Dedifferentiated amniotic fluid mesenchymal stem cell (primary cell): ENCODE measurements around the gene SASH3.

Experiments used
- DNase-seq: peaks from one replicate; pipeline ENCODE4 v3.0.0-alpha.2; 2016; ENCODE audit errors: extremely low spot score

Gene SASH3

DNA sequence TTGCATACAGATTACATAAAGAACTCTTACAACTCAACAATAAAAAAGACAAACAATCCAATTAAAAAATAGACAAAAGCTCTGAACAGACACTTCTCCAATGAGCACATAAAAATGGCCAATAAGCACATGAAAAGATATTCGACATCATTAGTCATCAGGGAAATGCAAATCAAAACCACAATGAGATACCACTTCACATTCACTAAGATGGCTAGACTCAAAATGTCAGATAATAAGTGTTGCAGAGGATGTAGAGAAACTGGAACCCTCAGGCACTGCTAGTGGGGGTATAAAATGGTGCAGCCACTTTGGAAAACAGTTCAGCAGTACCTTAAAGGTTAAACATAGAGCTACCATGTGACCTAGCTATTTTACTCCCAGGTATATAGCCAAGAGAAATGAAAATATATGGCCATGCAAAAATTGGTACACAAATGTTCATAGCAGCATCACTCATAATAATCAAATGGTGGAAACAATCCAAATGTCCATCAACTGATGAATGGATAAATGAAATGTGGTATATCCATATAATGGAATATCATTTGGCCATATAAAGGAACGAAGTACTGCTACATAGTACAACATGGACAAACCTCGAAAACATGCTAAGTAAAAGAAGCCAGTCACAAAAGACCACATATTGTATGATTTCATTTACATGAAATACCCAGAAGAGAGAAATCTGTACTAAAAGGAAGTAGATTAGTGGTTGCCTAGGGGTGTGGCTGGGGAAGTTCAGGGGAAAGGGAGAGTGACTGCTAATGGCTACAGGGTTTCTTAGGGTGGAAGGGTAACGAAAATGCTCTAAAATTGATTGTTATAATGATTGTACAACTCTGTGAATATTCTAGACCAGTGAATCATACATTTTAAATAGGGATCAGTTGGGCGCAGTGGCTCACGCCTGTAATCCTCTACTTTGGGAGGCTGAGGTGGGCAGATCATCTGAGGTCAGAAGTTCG lies 29.4 kb downstream of the SASH3 start:
- DNase-seq = no peak

DNA sequence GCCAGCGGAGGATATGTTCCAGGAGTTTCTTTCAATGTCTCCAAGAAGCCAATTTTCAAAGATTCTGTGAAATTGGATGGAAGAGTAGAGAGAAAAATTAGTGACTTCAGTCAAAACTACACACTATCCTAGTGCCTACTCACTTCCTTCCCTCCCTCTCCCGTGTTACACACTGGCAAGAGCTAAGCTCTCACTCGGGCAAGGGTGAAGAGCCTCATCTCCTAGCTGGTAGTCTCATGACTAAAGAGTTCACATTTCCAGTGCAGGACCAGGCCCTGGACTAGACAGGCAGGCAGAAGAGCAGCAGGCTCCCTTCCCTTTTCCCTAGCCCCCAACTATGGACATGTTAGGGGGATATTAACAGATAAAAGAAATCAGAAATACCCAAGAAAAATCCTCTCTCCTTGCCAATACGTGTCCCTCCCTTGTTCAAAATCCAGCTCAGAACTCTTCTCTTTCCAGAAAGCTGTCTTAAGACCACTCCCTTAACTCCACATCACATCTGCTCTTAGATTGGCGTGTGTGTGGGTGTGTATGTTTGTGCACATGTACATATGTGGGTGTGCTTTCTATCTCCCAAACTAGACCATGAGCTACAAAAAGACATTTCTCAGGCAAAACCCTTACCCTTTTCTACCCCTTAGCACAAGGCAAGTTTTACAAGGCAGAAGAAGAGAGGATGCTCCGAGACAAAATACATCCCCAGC lies 34.1 kb downstream of the SASH3 start:
- no peak for DNase-seq

DNA sequence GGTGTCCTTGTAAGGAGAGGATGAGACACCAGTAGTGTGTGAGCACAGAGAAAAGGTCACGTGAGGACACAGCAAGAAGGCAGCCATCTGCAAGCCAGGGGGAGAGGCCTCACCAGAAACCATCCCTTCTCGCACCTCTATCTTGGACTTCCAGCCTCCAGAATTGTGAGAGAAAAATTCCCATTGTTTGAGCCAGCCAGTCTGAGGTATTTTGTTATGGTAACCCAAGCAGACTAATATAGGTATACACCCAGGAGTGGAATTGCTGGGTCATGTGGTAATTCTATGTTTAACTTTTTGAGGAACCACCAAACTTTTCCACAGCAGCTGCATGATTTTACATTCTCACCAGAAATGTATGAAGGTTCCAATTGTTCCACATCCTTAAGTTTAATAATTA lies 38.4 kb downstream of the SASH3 start:
- no peak for DNase-seq

DNA sequence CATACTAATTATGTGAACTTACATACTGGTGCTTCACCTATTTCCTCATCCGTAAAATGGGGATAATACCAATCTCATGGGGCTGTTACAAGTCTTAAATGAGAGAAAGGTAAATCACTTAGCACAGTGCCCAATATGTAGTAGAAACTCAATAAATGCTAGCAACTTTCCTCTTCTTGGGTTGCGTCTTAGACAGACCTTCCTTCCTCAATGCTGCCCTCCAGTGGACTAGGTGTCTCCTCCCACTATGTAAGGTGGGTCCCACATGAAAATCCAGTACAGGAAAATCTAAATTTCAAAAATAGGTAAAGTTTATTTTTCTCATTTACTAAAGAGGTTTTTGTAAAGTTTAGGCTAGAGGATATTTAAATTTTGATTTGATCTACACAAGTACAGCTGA lies 43.4 kb downstream of the SASH3 start:
- no peak for DNase-seq

DNA sequence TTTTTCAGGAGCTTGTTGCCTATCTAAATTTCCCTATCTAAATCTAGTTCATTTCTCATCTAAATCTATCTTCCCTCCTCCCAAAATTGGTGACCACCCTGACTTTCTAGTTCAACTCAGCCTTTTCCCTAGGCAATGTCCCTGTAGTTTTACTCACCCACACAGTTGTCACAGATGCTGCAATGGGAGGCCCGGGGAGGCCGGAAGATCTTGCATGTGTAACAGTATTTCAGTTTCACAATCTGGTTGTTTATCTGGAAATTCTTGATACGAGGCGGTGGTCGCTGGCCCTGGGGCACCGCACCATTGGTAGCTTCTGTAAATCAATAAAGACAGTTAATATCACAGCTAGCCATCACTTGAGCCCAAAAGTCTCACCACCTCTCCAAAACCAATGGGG lies 43.8 kb downstream of the SASH3 start:
- DNase-seq = no peak

DNA sequence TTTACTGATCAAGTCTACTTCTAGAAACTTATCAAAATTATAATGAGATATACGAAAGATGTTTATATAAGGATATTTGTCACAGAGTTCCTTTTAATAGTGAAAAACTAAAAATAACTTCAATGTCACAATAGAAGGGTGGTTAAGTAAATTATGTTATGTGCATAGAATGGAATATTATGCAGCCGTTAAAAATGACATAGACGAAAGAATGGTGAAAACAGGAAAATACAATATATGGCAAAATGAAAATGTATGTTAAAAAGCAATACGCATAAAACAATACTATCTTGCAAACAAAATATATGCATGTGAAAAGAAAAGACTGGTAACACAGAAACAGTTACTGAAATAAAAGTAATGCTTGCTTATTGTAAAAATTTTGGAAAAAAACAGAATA lies 44.9 kb downstream of the SASH3 start:
- no peak for DNase-seq

DNA sequence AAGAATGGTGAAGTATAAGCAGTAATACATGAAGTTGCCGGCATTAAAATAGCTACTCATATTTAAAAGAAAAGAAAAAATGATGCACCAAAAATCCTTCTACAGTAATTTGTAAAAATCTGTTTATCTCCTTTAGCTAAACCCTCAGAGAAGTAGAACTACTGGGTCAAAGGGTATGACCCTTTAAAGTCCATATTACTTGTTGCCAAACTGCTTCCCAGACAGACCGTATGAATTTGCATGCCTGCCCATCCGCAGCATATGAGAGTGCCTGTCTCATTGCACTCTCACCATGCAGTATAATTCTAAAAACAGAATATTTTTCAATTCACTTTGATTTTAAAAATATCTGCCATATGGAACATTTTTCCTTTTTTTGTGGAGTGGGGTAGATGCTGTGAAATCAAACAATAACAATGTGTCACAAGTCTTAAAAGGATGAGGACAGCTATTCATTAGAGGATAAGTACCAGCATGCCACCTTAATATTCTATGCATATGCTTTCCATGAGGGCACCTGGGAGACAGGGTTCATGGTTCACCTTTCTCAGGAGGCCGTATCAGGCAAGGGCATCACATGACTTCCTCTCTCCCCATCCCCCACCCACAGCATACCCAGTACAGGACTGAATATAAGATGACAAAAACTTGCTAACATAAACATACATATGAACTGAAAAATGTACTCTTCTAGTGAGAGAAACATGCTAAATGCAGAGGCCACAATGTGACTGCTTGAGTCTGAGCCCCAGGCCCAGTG lies 46.2 kb downstream of the SASH3 start:
- no peak for DNase-seq

DNA sequence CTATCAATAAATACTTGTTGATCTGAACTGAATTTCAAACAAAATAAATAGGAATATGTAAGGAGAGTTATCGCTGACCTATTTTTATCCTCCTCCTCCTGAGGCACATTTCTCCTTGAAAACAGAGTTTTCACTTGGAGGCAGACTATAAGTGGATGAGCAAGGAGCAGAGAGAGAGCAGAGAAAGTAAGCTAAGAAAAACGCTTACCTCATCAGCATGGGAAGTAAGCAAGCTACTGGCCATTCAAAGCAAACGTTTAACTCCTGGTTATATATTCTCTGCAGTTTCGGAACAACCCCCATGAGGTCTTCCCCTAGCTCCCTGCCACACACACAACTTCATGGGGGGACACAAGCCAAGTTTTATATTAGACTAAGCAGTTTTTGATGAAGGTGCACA lies 50.7 kb downstream of the SASH3 start:
- no peak for DNase-seq

DNA sequence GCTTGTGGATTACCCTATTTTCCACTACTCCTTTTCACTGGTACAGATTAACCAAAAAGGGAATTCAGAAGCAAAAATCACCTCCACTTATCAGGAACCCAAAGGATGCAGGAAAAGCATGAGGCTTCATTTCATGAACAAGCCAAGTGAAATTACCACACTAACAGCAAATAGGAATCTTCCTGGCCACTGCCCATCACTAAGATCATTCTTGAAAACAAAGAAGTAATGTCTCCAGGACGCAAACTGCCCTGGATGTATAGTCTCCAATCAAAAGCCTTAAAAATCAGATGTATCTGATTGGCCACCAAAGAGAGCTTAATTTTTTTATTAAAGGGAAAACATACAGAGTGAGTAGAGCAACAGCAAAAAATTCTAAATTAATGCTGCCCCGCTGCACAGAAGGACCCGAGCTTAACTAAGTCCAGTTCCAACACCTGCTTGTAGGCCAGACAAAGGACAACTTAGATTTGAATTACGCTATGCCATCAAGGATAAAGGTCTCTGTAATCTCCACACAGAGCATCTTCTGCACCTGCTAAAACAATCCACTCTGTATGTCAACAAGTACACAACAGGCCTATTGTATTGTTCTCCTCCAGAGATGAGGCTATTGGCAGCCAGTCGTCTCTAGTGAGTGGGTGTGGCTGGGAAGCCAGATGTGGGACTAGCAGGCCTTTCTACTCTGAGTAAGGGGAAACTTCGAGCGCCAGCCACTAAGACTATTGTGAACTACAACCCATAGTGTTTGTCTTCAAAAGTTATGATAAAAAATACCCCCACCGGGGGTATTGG lies 51.5 kb downstream of the SASH3 start:
- no peak for DNase-seq

DNA sequence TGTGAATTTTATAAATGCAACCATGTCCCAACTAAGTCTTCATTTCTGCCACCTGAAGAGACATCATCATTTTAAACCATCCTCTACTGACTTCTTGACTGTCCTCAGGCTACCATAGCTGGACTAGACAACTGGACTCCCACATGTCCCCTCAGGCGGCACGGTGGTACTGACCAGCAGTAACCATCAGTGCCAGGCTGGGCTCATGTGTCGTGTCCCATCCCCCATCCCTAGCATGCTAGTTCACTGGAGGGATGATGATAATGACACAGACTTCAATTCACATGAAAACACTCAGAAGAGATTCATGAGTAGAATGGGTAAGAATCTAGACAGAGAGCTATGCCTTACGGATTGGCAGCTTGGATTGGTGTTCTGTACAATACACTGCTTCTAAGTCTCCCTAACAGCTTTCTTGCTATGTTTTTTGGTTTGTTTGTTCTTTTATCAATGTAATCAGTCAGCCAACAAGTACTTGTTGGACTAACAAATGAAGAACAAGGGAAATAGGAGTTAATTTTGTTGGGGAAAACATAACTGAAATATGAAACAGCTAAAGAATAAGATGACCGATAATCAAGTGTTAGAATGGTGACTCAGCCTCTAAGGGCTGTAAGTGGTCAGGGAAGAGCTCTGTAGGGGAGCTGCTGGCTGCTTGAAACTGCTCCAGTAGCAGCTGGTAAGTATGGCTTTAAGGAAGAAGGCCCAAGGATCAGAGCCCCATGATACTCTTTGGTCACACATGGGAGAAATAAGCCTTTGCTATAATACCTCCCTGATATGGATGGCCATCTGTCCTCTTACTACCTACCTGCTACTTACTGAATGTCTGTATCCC lies 53.6 kb downstream of the SASH3 start:
- DNase-seq = no peak

DNA sequence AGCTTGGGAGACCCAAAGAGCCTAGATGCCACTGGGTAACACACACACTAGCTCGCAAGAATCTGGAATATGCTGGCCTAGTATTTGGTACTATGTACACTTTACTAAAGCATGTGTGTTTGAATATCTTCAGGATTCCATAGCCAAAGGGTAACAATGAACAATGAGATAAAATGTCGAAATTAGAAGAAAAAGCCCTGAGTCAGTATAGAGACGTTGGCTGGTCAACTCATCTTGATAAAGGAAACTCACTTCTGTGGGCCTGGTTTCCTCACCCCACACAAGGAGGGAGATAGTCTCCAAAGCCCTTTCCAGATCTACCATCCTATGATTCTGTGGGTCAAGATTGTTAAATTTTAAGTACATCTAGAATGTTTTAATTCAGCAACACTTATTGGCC lies 57.1 kb downstream of the SASH3 start:
- DNase-seq = no peak

DNA sequence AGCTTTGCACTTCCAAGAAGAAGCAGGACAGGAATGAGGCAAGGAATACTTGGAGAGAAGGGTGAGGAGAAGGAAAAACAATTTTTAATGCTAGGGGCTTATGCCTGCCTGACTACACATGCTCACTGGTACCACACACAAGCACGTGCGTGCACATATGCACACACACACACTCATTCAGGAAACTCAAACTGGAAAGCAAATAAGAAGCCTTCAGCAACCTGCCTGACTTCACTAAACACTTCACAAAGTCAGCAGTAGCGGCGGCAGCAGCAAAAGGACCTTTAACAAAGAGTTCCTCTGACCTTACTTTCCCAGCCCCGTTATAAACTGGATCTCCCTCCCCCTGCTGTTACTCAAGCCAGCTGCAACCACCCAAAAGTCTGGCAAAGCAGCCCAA lies 60.6 kb downstream of the SASH3 start:
- no peak for DNase-seq

DNA sequence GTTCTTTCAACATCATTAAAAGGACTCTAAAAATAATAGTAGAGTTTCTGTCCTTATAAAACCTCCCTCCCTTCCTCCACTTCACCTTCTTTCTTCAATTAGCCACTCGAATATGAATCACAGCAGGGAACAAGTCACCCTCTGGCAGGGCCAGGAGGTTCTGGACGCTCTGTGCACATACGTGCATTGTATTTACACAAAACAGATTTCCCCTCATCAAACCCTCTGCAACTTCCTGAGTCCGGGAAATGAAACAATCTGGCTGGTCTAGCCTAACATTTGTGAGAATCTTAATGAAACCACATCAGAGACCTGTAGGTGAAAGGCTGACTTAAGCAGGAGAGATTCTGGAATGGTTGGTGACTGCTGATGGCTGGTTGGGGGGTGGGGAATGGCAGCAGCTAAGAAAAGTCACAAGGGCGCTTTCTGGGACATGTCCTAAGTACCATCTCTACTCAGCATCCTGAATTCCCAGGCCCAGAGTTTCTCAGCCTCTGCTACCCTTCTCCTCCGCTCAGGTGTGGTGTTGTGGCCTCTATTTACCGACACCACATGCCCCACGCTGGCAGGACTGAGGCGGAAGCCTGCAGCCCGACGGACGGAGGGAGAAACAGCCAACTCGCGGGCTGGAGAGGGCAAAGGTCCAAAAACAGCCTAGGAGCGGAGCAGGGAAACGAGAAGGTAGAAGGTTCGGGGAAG lies 62.9 kb downstream of the SASH3 start:
- DNase-seq = no peak

DNA sequence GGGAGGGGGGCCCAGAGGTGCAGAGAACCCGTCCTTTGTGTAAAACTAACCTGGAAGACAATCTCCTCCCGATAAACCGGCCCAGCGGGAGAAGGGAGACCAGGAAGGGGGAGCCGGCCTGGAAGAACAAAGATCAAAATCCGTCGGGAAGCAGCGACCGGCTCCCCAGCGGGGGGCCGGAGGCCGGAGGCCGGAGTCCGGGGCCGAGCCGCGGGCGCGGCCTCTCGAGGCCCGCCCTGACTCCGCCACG lies 63.4 kb downstream of the SASH3 start:
- DNase-seq = no peak

DNA sequence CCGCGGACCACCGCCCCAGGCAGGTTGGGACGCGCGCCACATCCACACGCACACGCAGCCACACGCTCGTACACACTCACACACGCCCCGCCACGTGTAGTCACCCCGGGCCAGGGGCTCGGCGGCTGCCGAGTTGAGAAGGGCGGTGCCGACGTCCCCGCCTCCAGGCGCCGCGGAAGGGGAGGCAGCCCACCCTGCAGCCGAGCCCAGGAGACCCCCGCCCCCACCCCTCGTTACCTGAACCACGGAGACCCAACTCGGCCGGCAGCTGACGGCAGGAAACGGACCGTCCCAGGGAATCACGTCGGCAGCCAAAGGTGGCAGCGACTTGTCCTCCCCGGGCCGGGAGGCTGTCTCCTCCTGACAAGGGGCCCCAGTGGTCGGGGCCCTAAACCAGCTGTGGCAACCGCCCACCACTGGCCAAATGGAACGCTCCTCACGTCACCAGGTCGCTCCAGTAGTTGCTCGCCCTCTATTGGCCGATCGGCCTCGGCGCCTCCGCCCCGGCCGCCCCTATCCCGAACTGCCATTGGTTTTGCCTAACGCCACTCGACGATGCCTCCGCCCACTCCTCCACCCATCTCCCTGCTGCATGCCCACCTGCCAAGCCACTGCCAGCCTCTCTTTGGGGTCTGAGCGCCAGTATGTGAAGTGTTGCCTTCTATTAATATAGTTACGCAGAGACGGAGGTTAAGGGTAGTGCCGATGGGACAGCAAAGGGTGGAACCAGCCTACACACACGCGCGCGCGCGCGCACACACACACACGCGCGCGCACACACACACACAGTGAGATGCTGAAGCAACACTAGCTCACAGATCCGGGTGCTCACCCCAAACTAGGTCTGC lies 63.9 kb downstream of the SASH3 start, which contains the start of gene ZDHHC9:
TSS of gene ZDHHC9 (minus strand) at position 428 of the 848 bp plus-strand sequence. CDS start 1,941 bp downstream, outside the sequence.
- peak; percentile 89 for DNase-seq
